Stimulated activated CD8-positive, alpha-beta memory T cell treated with anti-CD3 and anti-CD28 coated beads, Interleukin-15, amount 100 ng/mL, for 4 hours (primary cell): ENCODE results near the gene FAM53B.

ENCODE experiments used
- DNase-seq, 2 donors: peaks; one replicate each; pipeline ENCODE4 v3.0.0-alpha.2; 2020; ENCODE audit warnings: low read depth in 2 of 2

Gene FAM53B

DNA sequence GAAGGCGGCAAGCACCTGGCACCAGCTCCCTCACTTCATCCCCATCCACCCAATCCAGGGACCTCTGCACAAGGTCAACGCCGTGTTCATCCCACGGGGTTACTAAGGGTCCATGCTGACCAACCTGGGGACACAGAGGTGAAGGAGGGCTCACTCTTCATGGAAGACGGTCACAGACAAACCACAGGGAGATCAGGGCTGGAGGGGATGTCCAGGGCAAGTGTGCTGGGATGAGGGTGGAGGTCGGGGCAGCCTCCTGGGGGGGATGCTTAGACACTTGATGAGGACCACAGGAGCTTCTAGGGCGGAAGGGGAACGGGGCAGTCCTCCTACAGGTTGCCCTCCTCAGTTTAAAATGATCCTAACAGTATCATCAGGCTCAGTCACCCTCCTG is 46.7 kb downstream of the FAM53B start:
- DNase-seq: no peak

DNA sequence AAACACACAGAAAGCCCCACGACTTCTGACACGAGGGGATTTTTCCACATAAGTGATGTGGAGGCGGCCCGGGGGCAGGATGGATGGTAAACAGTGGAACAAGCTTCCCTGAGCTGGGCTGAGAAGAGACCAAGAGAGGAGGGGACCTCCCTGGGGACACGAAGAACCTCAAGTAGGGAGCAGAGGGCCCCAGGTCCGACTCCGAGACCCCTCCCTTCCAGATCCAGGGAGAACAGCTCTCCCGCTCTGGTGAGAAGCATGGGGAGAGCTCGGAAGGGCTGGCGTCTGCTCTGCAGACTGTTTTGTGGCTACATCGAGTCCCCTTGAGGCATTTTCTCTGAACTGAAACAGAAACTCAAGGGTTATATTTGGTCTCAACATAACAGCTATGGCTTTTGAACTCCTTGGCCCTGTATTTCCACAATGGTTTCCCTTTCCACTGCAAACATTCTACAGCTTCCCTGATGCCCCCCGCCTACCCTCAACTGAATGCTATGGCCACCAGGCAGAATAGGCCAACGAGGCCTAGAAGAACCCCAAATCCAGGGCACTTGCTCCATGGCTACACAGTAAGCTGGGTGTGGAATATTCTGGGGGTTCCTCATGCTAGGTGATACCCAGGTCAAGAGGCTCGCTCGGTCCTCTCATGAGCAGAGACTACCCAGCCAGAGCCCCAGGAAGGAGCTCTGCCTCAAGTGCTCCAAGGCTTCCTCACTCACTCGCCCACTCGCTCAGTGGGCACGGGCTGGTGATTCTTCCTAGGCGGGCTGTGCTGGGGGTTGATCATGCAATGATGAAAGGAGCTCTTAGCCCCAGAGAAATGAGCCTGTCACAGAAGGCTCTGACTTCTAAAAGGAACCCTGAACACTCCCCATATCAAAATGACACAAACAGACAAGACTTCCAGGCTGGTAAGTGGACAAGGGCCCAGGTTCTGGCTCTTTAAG is 47.5 kb downstream of the FAM53B start:
- no peak for DNase-seq

DNA sequence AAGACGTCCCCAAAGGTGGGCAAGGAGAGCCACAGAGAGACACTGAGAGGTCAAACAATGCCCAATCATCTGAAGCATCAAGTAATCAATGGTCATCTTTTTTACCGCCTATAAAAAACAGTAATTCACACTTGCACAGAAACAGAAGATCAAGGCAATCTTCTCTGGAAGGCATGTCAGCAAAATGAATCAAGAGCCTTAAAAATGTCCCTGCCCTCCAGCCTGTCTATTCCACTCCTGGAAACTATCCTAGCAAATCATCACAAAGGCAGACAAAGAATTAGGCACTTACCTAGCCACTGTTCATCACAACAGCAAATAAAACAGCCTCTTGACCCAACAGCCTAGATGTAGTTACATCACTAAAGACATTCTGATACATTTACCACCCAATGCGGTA is 48.9 kb downstream of the FAM53B start:
- DNase-seq: no peak

DNA sequence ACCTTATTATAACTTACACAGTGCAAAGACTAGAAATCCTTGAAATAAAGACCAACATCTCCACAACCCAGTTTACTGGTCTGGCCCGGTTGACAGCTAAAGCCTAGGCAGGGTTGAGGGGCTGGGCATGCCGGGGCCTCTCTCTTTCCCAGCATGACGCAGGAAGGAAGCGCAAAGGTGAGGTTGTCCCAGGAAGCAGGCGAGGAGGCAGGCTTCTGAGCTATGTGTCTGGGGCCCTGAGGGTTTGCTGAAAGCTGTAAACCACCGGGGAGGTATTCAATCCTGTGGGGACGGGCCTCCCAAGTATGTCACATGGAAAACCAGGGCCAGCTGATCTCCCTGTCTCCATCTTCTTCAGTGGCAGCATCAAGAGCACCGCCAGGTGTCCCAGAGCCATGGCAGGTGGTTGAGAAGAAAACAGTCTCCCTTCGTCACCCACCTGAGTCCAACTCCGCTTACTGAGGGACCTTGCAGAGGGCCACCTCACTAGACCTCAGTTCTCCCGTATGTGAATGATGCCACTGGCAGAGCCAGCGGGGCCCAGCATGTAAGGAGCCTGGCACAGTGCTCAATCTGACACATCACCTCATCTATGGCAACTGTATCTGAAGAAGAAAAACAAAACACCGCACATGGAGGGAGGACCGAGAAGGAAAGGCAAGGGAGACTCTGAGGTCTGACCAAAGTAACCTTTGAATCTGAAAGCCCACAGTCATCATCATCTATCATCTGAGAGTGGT is 49.5 kb downstream of the FAM53B start:
- no peak for DNase-seq

DNA sequence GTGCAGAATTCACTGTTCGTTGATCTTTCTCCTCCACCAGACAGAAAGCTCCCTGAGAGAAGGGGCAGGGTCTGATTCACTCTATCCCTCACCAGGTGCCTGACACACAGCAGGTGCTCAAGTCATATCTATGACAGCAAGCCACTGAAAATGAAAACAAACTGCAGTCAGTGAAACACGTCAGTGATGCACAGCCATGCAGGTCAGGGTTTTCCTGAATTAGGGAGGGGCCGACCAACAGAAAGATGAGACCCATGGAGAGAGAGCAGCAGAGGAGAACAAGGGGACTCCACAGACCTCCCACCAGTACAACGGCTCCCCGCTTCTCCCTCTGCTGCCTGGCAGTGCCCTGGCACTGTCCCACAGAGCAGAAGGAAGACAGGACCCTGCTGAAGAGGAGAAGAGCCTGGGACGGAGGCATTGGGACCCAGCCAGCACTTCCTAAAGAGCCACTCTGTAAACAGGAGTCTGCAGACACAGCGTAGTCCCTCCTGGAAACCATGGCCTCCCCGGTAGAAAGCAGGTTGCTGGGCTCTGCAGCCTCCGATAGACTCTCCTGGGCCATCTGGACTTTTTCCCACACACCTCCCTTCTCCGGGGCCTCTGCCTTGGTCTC is 50.3 kb downstream of the FAM53B start:
- DNase-seq: no peak

DNA sequence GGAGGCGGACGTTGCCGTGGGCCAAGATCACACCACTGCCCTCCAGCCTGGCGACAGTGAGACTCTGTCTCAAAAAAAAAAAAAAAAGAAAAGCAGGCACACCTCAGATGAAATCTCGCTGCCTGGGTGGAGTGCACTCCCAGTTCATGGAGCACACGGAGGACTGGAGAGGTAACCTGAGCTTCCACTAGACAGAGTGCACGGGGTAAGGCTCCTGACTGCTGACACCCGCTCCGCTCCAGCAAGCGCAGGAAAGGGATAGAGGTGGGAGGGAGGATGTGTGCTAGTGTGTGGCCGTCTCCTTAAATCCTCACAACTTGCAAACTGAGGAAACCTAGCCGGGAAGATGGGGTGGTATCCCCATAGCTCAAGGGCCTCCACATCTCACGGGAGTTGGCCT is 50.8 kb downstream of the FAM53B start:
- DNase-seq: no peak

DNA sequence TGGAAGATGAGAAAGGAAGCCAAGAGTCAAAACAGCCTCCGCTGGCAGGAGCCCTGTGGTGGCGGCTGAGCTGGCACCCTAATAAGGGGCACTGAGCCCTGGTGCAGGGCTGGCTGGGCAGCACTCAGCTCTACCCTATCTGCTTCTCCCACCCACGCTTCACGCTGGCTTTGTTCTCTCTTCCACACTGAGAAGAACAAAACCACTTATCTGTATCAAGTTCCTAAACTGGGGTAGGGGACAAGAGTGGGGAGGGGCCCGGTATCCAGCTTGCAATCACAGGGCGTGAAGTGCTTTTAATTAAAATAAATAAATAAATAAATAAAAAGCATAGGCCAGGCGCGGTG is 52.1 kb downstream of the FAM53B start:
- no peak for DNase-seq

DNA sequence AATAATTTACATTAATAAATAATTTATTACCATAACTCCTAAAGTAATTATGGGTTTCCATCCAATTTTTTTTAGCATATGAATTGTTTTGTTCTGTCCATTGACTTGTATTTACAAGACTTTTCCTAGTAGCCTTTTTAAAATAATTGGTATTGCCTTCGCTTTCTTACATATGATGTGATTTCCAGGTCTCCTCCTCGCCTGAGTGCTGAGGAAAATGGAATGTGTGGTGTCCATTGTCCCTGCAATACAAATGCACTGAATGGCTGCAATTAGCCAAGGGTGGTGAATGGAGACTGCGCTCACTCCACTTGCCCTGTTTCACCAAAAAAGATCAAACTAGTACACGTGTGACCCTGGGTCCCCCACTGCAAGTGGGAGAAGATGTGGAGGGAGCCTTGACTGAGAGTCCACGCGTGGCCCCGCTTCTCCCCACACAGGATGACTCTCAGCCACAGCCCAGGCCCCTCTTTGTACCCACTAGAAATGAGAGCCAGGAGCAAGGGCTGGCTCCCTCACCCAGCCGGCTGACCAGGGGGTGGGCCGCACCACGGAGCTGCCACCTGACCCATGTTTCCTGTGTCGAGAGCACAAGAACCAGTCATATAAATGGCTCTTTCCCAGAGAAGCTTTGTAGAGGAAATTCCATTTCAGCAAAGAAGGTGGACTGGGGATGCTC is 52.6 kb downstream of the FAM53B start:
- no peak for DNase-seq

DNA sequence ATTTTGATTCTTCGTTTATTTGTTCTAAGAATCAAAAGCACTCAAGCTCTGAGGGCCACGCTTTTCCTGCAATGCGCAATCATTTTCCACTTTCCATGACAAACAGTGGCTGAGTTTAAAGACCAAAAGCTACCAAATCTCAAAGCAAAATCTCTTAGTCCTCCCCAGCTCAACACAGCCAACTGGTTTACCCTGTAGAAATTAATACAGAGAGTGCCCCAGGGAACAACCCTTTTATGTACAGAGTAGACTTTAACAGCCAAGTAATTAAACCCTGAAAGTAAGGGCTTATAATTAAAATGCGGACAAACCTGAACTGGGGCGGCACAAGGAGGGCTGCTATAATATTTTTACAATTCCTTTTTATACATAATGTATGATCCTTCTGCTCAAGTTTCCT is 53.2 kb downstream of the FAM53B start:
- DNase-seq: no peak

DNA sequence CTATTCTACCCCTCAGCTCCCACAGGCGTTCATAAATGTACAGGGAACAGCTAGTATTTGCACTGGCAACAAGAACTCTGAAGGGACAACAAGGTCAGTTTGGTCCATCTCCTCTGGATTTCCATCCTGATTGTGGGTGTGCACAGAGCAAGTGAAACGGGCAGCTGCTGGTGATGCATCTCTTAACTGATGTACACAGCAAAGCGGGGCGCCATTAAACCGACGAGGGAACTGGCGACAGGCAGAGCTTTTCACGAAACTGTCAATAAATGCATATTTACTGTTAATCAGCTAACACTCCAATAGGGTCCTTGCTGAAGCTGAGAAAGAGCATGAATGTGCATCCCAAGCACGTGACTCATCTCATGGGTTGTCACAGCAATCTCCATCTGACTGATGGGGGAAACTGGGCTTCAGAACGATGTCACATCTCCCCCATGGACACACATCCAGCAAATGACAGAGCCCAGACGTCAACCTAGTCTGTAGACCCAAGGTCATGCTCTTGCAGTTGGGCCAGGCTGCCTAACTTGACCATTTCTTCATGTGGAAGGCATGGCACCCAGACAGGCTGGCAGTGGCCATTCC is 54.2 kb downstream of the FAM53B start:
- no peak for DNase-seq

DNA sequence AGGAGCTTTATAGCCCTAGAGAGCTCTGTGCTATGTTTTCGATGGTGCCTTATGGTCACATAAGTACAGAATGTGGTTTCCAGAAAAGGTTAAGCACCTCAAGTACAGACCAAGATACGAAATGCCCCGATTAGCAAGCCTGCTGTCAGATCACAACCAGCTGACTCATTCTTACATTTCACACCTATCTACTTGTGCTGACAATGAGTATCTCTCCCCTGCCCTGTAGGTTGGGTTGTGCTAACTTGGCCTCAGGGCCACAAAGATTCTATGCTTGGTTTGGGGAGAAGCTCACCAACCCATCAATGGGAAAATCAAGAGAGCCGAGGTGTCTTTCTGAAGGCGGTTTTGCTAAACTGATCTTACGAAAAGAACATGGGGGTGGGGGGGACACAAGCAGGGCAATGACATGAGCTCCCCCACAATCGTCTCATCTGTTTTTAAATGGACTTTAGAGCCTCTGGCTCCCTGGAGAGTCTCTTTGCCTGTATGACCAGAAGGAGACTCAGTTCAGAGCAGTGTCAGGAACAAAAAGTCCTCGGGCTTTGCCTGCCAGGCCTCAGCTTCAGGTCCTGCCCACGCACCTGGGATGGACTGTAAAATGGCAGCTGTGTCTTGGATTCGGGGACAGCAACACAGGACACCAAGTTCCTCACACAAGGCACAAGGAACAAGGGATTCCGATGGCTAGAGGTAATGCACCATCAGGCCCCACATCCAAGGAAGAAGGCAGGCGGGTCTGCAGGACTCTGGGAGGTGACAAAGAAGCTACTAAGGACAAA is 55.1 kb downstream of the FAM53B start:
- peak; percentile 32 to 53 for DNase-seq

DNA sequence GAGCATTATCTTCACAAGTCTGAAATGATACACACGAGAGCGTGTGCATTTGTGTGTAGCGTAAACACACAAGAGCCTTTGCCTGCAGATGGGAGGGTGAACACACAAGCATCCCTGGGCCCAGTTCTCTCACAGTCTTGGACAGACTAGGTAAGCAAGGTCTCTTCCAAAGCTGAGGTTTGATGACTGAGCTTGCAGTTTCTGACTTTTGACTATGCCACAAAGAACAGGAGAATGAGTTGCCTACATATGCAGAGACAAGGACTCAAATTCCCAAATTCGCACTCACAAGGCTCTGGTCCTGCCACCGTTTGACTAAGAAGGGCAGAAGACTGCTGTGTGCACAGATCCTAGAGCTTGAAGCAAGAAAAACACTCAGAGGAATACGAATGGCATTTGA is 55.8 kb downstream of the FAM53B start:
- no peak for DNase-seq

DNA sequence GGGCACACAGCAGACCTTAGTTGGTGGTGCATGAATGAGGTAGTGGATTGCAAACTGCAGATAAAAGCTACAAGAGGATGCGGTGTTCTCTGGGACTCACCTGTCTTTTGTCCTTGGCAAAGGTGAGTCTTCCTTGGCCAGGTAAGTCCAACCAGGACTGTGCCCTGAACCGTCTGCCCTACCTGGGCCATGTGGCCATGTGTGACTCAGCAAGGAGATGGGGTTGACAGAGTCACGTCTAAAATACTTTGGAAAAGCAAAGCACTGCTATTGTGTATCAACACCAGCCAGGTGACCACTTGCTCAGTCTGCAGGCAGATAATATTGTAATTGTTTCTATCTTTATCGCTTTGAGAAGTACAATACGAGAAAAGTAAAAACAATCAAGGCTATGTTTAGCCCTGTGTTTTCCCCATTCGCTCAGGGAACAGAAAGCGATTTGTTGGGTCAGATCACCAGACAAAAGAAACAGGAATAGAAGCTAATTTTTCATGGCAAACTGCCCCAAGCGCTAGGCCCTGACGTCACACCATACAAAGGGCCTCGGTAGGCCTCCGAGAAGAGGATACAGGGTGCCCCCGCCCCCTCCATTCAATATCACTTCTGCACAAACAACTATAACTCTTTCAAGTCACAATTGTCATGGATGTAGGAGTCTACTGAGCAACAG is 57.3 kb downstream of the FAM53B start:
- DNase-seq: no peak

DNA sequence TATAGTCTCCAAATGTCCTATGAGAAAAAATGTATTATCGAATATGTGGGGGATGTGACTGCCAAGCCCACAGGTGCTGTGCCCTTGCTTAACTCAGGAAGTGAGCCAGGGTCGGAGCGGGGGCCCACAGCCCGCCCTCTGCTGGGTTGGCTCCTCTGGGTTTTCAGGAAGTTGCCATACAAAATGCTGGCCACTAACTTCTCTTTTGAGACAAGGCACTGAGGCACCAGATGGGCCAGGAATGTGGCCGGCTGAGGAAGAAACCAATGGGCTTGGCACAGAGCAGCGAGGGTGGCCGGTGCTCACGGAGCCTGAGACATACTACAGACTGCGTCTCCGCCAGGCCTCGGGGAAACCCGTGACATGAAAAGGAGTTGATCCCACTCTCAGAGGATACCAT is 58.9 kb downstream of the FAM53B start:
- DNase-seq: no peak

DNA sequence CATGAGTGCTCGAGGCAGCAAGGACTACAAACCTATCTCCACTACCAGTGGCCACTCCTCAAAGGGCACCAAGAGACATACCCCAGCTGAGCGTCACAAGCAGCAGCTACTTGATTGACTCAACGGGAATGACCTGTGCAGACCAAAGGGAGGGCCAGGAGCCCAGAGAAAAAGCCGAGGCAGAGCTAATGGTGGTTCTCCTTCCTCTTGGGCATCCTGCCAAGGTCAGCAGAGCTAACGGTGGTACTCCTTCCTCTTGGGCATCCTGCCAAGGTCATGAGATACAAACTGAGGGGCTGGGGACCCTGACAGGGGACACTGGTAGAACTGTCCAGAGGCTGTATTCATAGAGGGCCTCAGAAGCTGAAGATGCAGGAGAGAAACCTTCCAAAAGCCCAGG is 60.4 kb downstream of the FAM53B start:
- no peak for DNase-seq

DNA sequence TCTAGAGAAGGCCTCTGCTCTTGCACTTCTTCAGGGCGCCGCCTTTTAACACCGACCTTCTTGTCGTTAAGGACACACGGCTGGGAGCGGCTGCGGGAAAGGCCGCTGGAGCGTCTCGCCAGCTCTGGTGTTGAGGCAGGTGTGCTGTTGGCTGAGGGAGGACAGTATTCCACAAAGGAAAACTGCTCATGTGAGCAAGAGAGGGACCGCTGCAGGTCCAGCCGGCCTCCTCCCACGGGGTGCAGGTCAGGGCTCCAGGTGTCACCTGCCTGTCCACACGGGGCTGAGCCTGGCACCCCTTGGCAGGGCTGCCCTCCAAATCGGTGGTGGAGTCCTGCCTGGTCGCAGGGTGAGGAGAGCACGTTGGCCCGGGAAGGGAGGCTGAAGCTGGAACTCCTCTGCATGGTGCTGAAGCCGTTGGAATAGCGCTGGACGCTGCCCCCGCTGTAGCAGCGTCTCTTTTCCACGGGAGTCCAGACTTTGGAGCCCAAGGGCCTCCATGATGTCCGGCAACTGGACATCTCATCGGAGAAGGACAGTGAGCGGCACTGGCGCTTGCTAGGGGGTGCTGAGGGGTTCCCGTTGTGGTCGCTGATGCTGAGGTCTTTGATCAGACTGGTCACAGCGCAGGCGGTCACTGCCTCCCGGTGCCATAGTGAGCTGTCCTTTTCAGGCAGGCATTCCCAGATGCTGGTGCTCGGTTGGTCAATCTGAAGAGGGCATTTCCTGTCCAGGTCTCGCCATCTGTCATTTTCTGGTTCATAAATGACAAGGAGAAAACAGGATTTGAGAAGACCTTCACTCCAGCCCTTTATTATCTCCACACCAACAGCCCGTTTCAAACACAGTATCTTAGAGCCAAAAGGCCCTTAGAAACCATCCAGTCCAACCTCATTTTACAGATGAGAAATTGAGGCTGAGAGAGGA is 62.3 kb downstream of the FAM53B start:
- no peak for DNase-seq

DNA sequence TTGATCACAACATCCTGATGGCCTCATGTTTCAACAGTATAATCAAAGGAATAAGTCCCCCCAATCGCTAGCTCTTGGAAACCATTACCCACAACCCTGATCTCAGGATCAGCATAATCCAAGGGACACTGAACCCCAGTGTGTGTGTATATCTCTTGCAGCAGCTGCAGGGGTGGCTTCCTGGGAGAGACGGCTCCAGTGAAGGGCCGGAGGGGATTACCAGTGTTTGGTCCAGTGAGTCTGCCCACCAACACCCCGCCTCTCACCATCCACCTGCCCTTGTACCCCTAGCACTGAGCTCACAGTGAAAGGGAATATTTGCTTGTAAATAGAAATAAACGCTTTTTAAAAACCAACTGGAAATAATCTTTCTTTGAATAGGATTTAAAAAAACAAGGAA is 63.1 kb downstream of the FAM53B start:
- DNase-seq: no peak

DNA sequence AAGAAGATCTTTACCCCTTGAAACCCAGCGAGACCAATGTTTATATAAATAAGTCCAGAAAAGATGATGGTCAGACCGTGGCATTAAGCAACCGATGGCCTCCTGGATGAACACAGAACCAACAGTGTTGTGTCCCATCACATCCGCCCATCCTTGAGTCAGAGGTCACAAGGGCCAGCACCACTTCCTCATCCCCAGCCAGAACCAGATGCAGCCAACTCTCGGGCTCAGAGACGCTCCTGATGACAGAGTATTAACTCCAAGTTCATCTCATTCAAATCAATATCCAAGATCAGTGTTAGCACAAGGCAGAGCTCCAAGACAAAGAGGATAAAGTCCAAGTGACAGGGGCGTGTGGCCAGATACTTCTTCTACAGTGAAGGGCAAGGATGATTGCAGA is 63.5 kb downstream of the FAM53B start:
- DNase-seq: no peak

DNA sequence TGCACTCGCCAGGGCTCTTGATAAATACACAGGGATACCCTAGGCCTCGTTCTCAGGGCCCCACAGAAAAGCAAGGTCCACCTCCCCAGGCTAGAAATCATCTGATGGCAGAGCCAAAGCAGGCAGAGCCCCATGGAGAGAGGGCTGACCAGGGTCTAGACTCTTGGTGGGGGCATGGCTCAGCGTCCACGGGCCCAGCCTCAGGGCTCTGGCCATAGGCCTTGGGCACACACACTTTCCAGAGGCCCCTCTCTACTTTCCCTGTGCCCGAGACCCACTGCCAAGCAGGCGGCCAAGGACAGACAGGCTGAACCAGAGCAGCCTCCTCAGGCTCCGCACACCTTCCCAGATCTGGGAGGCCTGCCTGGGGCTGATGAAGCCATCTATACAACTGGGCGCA is 64.8 kb downstream of the FAM53B start:
- DNase-seq: no peak
